HG03354 (cell line): Measurements from ENCODE around the gene ANO10.
A peak's percentile ranks its signal among the peaks of the same experiment; 100 is the strongest.

ENCODE experiments used
- ATAC-seq: cut with Tn5 transposase; IDR thresholded peaks from one replicate; pipeline ENCODE4 v1.9.1; 2021; ENCODE audit warnings: mild to moderate bottlenecking; ENCODE audit not compliant: unreplicated experiment, poor library complexity, severe bottlenecking

ANO10 gene

GRCh38 chr3:43340403-43340802 is 281.4 kb downstream of the ANO10 start:
- no peak for ATAC-seq

GRCh38 chr3:43338295-43338694 is 283.5 kb downstream of the ANO10 start:
- no peak for ATAC-seq

DNA sequence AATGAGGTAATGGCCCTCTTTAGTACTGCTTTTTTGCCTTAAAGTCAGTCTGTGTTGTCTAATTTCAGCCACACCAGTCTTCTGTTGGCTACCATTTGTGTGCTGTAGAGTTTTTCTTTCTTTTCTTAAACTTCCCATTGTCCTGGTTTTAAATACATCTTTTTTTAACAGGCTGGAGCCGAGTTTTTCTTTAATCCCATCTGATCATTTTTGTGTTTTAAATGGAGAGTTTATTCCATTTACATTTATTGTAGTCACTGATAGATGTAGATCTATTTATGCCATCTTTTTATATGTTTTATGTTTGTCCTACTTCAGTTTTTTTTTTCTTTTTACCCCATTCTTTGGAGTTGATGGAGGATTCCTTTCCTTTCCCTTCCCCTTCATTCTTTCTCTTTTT is 286.0 kb downstream of the ANO10 start:
- ATAC-seq: no peak

GRCh38 chr3:43334976-43335375 is 286.8 kb downstream of the ANO10 start:
- ATAC-seq: no peak

- no peak for ATAC-seq
Measured at GRCh38 chr3:43331381-43331780, 290.4 kb downstream of the ANO10 start.

DNA sequence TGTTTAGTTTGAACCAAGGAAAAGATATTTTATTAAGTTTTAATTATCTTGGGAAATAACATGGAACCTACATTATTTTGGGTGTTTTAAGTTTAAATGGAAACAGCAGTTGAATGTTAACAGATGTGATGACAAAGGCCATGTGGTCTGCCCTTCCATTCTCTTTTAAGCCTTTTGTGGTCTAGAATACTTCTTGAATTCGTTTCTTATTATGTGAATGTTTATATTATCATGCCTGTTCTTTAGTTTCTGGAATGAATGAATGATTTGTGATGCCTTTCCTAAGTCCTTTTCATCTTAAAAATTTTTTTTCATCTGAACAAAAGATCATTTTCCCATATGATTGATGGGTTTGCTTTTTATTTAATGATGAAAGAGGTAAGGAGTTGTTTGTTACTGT is 290.8 kb downstream of the ANO10 start:
- no peak for ATAC-seq

GRCh38 chr3:43328653-43329052 is 293.2 kb downstream of the ANO10 start:
- ATAC-seq: no peak

GRCh38 chr3:43327582-43327979 is 294.2 kb downstream of the ANO10 start:
- no peak for ATAC-seq

DNA sequence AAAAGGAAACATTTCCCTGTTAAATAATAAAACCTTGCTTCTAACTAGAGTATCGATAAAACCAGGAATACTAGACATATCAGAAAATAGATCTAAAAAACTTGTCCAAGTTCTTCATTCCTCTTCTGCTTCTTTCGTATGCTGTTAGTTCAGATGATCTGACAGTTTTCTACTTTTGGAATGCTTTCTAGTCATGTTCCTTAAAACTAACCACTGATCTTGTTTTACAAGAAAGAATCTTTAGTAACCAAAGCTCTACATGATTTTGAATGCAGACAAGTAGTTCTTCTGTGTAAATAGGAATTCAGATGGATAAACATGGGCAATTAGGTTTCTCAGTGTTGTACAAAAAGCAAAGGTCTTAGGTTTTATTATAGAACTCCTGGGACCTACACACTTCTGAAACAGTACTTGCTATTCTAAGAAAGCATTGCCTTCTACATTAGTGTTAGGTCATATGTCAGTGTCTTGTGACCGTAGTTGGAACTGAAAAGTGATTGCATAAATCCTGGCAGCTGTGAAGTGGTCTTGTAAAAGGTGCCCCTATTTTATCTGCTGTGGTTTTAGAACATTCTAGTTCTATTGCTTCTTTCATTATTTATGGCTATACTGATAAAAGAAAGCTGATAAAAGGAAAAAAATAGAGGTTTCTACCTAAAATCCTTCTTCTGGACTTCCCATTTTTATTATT is 294.8 kb downstream of the ANO10 start:
- ATAC-seq: peak; percentile 62

DNA sequence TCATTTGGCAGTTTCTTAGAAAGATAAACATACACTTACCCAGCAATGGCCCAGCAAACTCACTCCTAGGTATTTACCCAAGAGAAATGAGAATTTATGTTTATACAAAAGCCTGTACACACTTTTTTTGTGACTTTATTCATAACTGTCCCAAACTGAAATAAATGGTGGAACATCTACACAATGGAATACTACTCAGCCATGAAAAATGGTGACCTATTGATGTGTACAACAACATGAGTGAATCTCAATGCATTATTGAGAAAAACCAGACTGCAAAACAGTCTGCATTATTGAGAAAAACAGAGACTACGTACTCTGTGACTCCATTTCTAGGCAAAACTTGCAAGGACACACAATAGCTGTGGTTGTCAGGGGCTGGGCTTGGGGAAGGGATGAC is 298.3 kb downstream of the ANO10 start:
- no peak for ATAC-seq

- ATAC-seq: no peak
Measured at GRCh38 chr3:43320288-43320687, 301.5 kb downstream of the ANO10 start.

DNA sequence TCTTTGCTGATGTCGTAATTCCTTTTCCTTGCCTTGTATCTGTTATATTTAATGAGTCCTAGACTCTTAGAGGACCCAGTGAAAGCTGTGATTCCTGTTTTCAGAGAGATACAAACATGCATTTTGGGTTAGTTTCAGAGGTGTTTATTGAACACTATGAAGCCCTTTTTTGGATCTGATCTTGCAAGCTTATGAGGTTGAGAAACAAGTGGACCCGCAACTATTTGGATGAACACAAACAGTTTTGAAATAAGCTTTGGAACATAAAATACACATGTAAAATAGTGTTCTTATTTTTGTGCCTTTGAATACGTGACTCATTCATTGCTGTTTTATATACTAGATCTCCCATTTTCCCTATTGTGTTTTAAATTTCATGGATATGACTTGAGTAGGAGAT is 302.0 kb downstream of the ANO10 start:
- ATAC-seq: no peak

- ATAC-seq: no peak
Measured at GRCh38 chr3:43319376-43319775, 302.4 kb downstream of the ANO10 start.

DNA sequence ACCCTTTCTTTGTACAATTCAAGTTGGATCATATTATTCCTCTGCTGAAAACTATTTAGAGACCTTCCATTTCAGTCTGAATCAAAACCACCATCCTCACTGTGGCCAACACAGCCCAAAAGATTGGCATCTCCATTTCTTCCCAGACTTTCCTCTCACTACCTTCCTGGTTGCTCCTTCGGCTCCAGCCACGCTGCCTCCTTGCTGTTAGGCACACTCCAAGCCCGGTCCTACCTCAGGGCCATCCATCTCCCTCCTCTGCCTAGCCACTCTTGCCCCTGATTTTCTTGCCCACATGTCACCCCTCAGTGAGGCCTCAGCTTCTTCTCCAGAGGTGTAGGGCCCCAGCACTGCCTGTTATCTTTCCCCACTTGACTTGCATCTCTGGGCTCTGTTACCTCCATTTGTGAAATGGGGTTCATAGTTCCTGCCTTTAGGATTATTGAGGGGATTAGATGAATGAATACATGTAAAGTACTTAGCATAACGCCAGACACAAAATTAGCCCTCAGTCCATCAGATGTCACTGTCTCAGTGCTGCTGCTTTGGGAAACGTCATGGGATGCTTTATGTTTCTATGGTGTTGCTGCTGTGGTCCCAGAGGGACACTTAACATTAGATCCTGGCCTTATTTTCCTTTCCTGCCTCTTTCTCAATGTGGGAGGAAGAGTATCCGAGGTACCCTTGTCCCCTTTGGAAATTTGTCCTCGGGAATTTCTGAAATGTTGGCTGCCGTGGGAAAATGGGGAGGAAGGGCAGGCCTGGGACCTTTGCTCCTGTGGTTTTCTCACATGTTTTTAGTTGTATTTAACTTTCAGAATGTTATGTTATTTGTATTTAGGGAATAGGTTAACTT is 304.1 kb downstream of the ANO10 start:
- no peak for ATAC-seq

DNA sequence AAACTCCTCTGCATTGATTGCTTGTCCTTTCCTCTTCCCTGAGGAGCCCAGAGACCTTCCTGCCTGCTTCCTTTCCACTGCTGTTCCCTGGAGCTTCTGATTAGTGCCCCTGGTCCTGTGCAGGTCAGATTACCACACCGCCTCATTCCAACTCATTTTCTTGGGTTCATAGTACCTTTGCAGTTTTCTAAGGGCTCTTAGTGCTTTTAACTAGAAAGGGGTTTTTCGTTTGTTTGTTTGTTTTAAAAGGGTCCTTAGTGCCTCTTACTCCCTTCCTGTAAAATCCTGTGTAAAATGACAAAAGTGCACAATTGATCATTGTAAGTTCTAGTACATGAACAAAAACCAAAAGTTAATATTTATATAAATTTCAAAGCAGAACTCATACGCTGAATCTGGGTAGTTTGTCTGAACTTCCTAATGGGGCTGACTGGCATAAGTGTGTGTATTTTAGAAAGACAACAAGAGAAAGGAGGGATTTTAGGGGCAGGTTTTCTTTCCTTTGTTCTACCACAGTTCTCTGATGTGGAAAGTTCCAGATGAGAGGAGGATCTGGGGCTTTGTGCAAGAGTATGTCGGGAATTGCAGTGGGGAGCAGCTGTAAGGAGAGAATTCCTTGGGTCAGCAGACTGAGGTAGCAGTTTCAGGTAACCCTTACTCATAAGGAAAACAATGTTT is 304.9 kb downstream of the ANO10 start:
- no peak for ATAC-seq
